GM19023 (cell line): ENCODE measurements around the gene BBIP1.
A peak's percentile ranks its signal among the peaks of the same experiment; 100 is the strongest.

Experiments used
- ATAC-seq: cut with Tn5 transposase; IDR thresholded peaks from one replicate; pipeline ENCODE4 v1.9.1; 2021; ENCODE audit warnings: mild to moderate bottlenecking, moderate library complexity; ENCODE audit not compliant: unreplicated experiment

BBIP1 gene

DNA sequence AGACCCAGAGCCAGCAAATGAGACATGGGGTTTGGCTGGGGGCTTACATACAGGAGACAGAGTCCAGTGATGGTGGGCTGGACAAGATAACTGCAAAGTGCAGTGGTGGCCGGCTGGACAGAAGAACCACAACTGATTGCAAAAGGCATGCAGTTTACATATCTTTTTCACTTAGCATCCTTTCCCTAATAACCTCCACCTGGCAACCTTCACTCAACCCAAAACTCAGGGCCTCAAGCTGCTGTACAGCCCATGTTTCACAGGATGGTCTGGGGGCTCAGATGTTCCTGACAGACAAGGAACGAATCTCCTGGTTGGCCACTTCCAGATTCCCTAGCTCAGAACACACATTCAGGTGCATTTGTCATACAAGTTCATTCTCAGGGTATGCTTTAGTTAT is 55.0 kb downstream of the BBIP1 start:
- ATAC-seq = no peak

GRCh38 chr10:110863361-110863760 is 55.6 kb downstream of the BBIP1 start:
- ATAC-seq = no peak

GRCh38 chr10:110862961-110863360 is 56.0 kb downstream of the BBIP1 start:
- no peak for ATAC-seq

GRCh38 chr10:110861930-110862649 is 56.9 kb downstream of the BBIP1 start:
- ATAC-seq = no peak

- ATAC-seq = no peak
Observed at GRCh38 chr10:110861476-110861875, 57.5 kb downstream of the BBIP1 start.

DNA sequence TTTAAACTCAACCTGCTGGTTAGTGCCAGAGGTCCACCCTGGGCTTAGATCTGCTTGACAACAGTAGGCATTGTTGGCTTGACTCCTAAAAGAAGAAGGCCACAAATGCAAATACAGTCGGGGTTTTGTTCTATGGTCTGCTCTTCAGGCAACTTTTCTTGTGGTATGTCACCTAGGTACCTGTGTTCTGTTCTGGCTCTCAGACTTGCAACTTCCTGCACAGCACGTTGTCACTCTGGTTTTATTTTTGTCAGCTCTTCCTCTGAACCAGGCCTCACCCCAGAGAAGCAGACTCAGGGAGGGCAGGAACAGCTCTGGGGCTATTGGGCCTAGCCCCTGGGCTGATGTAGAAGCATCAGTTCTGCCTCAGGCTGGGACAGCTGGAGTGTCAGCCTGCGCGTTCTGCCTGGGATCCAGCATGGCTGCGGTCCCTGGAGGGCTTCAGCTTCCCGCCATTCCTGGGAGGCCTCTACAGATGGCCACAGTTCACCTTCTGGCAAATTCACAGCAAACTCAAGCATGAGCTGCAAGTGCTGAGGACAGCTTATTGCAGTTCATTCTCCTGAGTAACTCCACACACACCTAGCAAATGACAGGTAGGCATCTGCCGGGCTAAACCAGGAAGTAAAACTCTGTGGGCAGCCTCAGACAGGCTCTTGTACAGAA is 58.3 kb downstream of the BBIP1 start:
- peak; percentile 53 for ATAC-seq

DNA sequence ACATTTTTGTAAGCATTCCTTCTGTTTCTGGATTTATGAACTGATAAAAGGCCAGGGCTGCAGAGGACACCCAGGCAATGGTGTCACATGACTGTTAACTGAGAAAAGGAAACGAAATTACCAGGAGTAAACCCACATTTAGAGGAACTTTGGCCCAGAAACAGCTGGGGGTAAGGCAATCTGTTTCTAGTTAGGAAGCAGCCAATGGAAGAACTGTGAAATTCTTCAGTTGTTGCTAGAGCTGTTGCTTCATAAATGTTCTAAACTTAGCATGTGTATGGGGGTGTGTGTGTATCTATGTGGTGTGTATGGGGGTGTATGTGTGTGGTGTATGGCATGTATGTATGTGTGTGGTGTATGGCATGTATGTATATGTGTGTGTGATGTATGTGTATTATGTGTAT is 59.0 kb downstream of the BBIP1 start:
- no peak for ATAC-seq

- ATAC-seq = no peak
Observed at GRCh38 chr10:110859206-110859972, 59.6 kb downstream of the BBIP1 start.

GRCh38 chr10:110858297-110858934 is 60.6 kb downstream of the BBIP1 start:
- ATAC-seq = no peak

DNA sequence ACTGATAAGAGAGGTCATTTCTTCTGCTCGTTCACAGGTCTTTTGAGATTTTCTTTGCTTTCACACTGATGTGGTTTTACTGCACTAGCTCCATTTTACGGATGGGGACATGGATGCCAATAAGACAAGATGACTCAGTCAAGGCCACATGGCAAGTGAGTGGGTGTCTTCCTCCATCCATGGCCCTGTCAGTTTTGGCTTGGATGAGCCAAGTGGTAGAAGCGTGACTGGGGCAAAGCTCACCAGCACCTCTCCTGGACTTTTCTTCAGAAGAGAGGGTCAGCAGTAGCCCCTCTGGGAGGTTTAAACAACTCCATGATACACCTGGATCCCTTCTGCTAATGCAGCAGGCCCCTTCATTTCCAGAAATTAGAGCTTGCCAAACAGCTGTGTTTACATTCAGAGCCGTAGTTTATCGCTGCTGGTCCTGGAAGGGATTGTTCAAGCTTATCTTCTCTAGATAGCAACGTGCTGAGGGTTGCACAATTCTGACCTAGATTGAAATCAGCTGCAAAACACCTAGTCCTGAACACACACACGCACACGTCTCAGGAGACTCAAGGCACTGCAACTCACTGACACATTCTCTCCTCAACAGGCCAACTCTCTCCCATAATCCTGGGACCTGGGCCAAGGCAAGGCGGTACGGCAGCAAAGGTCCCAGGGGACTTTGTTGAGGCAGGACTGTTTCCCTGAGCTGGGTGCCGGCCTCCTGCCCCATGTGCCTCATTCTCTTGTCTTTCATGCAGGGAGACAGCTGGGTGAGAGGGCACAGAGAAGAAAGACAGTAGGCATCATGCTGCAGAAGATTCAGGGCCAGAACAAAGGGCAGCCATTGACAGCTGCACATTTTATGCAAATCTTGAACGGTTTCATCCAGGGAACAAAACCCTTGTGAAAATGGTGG is 61.5 kb downstream of the BBIP1 start:
- no peak for ATAC-seq

- no peak for ATAC-seq
Observed at GRCh38 chr10:110853921-110854605, 64.9 kb downstream of the BBIP1 start.

DNA sequence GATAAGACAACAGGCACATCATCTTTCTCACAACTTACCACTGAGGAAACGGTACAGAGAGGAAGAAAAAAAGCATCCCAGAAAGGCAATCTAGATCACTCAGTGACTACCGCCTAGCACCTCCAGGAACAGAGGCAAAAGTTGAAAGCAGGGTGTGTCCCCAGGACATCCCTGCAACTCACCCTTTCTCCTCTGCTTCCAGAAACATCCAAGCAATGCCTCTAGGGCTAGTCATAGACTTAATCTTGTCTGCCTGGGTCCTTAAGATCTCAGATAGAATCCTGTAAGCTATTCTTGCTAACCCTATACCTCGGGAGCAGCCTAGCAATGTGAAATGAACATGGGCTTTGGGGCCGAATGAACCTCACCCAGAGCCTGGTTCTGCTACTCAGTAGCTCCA is 66.0 kb downstream of the BBIP1 start:
- no peak for ATAC-seq

DNA sequence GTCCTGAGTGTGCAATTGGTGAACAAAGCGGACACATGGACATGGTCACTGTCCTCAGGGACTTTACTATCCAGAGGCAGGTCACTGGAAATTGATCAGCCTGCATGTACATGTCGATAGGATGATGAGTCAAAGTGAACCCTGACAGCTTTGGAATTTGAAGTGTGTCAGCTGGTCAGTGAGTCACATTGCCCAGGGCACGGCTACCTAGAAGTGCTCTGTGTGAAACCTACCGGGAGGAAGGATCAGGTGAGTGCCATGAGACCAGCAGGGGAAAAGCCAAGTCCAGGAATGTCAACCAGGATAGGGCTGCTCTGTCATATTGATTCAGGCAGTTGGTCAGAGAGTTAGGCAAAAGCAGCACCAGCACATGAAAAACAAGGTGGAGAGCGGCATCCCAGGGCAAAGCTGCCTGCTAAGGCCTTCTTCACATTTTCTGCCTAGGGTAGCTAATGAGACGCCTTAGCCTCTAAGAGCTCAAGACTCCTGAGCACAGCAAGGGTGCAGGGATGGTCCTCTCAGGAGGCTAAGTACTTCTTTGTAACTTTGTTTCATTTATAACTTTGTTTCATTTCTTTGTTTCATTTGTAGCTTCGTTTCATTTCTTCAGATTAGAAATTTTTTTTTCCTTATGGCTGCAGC is 66.6 kb downstream of the BBIP1 start:
- ATAC-seq = no peak

DNA sequence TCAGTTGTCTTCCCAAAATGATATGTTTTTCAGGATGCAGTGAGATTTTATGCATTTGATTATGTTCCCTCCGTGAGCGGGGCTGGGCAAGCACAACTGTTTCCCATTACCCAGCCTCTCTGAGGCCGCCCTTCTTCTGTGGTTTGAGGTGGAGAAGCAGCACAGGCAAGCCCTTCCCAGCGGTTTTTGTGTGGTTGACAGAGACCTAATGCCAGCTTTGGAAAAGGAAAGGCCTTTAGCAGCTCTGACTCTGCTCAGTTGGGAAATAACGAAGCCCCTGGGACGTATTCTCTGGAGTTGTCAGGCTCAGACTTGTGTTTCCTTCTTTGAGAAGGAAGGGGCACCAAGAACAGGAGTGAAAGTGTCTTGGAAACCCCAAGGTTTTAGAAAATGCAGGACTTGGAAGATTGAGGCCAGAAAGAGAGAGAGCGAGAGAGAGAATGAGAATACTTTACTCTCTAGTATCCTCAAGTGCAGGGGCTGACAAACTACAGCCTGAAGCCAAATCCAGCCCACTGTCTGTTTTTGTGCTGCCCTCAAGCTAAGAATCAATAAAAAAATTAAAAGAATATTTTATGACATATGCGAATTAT is 67.9 kb downstream of the BBIP1 start:
- ATAC-seq = no peak

- no peak for ATAC-seq
Observed at GRCh38 chr10:110850099-110850498, 68.9 kb downstream of the BBIP1 start.
